B cell (primary cell): ENCODE results near the gene SSR3. TPM values are rescaled to one million over a fixed set of nuclear protein-coding genes. Genes with fewer than 3 reads are reported as not detected.

Experiments
- ATAC-seq: fragments of 200-7000 bp; cut with Tn5 transposase; one replicate; pipeline ENCODE4 v1.10.0; 2021; ENCODE audit warnings: low read depth, mild to moderate bottlenecking, moderate number of reproducible peaks, moderate library complexity
- CTCF ChIA-PET: fragments of 350-600 bp; sonication (Branson Sonifier 250); formaldehyde crosslinking; loops from one replicate; lab custom pipeline; 2021; ENCODE audit warnings: antibody characterized with exemption, inconsistent platforms; lab: Charles Lee
- POLR2A ChIA-PET: fragments of 350-600 bp; sonication (Branson Sonifier 250); formaldehyde crosslinking; loops from one replicate; lab custom pipeline; 2021; ENCODE audit warnings: antibody characterized with exemption; lab: Charles Lee
- DNase-seq: peaks from one replicate; pipeline ENCODE4 v3.0.0; 2013
- H2AFZ ChIP-seq: 2 replicates; pipeline ENCODE4 v1.6.1; 2012; ENCODE audit warnings: mild to moderate bottlenecking, low read depth, low read length; ENCODE audit not compliant: insufficient read depth, poor library complexity, severe bottlenecking
- H3K27ac ChIP-seq, 2 donors: 1 replicate in 1 of 2; 2 replicates in 1 of 2; pipeline ENCODE4 v1.5.1; 2012 to 2013; ENCODE audit warnings: low read length in 2 of 2, mild to moderate bottlenecking in 2 of 2, moderate library complexity in 1 of 2
- H3K27me3 ChIP-seq, 4 experiments: fragments of 200-600 bp in 1 of 4; sonication (generic) in 1 of 4; replicated peaks in 1 of 4; 1 replicate in 2 of 4; 2 replicates in 2 of 4; pipeline versions ENCODE4 v1.6.1 to v1.7.0; 2013 to 2016; ENCODE audit warnings: low read length in 3 of 4, mild to moderate bottlenecking in 2 of 4, mixed read lengths in 1 of 4, moderate library complexity in 1 of 4; ENCODE audit not compliant: insufficient read depth in 4 of 4, control insufficient read depth in 3 of 4; ENCODE audit errors: control extremely low read depth in 1 of 4
- H3K36me3 ChIP-seq, 2 experiments: replicated peaks in 1 of 2; 1 replicate in 1 of 2; 2 replicates in 1 of 2; pipeline versions ENCODE4 v1.6.1 to v1.7.1; 2013; ENCODE audit warnings: low read length in 1 of 2; ENCODE audit not compliant: insufficient read depth in 2 of 2, control insufficient read depth in 1 of 2; ENCODE audit errors: control extremely low read depth in 1 of 2, extremely low read depth in 1 of 2
- H3K4me1 ChIP-seq, 2 donors: fragments of 200-600 bp in 1 of 2; sonication (generic) in 1 of 2; 1 replicate in 1 of 2; 2 replicates in 1 of 2; pipeline versions ENCODE4 v1.5.1 to v1.6.1; 2013 to 2017; ENCODE audit warnings: low read length in 2 of 2; ENCODE audit not compliant: control insufficient read depth in 2 of 2, insufficient read depth in 2 of 2
- H3K4me2 ChIP-seq: replicated peaks from 2 replicates; pipeline ENCODE3; 2012; ENCODE audit warnings: mild to moderate bottlenecking, low read depth, low read length; ENCODE audit not compliant: poor library complexity, severe bottlenecking
- H3K4me3 ChIP-seq, 5 experiments: fragments of 200-600 bp in 1 of 5; sonication (generic) in 1 of 5; 1 replicate in 3 of 5; 2 replicates in 2 of 5; pipeline versions ENCODE4 v1.5.1 to v1.7.0; 2011 to 2016; ENCODE audit warnings: low read length in 4 of 5, mild to moderate bottlenecking in 4 of 5, low read depth in 2 of 5, control low read depth in 1 of 5, moderate library complexity in 1 of 5; ENCODE audit not compliant: insufficient read depth in 1 of 5; ENCODE audit errors: control extremely low read depth in 1 of 5, extremely low read depth in 1 of 5
- H3K79me2 ChIP-seq: fragments of 200-600 bp; sonication (generic); one replicate; pipeline ENCODE4 v1.6.0; 2016; ENCODE audit warnings: low read length; ENCODE audit not compliant: control insufficient read depth, insufficient read depth
- H3K9ac ChIP-seq: fragments of 200-600 bp; sonication (generic); 2 replicates; pipeline ENCODE4 v1.6.1; 2017; ENCODE audit warnings: mild to moderate bottlenecking, low read length, moderate library complexity
- H3K9me3 ChIP-seq, 3 donors: one replicate each; pipeline versions ENCODE4 v1.6.1 to v1.7.1; 2013; ENCODE audit warnings: low read length in 2 of 3; ENCODE audit not compliant: control insufficient read depth in 2 of 3, insufficient read depth in 1 of 3; ENCODE audit errors: control extremely low read depth in 1 of 3
- H4K20me1 ChIP-seq: 2 replicates; pipeline ENCODE4 v1.6.0; 2012; ENCODE audit warnings: mild to moderate bottlenecking, low read length; ENCODE audit not compliant: insufficient read depth, control insufficient read depth, poor library complexity, severe bottlenecking
- H3K27ac Mint-ChIP-seq: one replicate; pipeline ENCODE4 v1.8.0; 2021; ENCODE audit warnings: mixed read lengths
- H3K27me3 Mint-ChIP-seq: one replicate; pipeline ENCODE4 v1.8.0; 2021; ENCODE audit warnings: mixed read lengths
- H3K4me1 Mint-ChIP-seq: one replicate; pipeline ENCODE4 v1.8.0; 2021; ENCODE audit warnings: mixed read lengths
- H3K4me3 Mint-ChIP-seq: one replicate; pipeline ENCODE4 v1.8.0; 2021; ENCODE audit warnings: mixed read lengths
- H3K9me3 Mint-ChIP-seq: one replicate; pipeline ENCODE4 v1.8.0; 2022; ENCODE audit warnings: mixed read lengths; ENCODE audit not compliant: insufficient read depth
- CTCF ChIP-seq: fragments of 200-600 bp; IDR thresholded peaks from one replicate; pipeline ENCODE4 v1.8.0; 2022; ENCODE audit warnings: antibody characterized with exemption, mild to moderate bottlenecking
- EZH2 ChIP-seq: IDR thresholded peaks from 2 replicates; pipeline ENCODE4 v1.6.1; 2012; ENCODE audit warnings: borderline replicate concordance, low read depth, mild to moderate bottlenecking, moderate library complexity, low read length; ENCODE audit not compliant: insufficient read depth, poor library complexity, severe bottlenecking
- WGBS: methylation state at CpG from one replicate; pipeline ENCODE4 v1.1.5; 2013; ENCODE audit warnings: missing lambda C conversion rate; ENCODE audit not compliant: insufficient coverage; 5-methylcytosine and 5-hydroxymethylcytosine counted together
- intact Hi-C: fragments of 100-400 bp; cut with micrococcal nuclease; formaldehyde crosslinking; loops from one replicate; pipeline ENCODE4 v1.10.0; 2022
- polyA plus RNA-seq: library from polyadenylated mRNA; depleted of rRNA; stranded (reverse); fragments of >200 nt; gene quantifications from 2 replicates; pipeline ENCODE4 v1.2.3, GENCODE V29; 2012
- total RNA-seq, 2 donors: library from RNA; stranded (reverse); fragments of 120-200 nt in 1 of 2; gene quantifications; 1 replicate in 1 of 2; 2 replicates in 1 of 2; pipeline versions ENCODE4 v1.2.3 to v1.2.4, GENCODE V29; 2013 to 2022

The SSR3 gene
- total and polyA plus RNA-seq, 2 donors (not counting 1 experiment from before 2014, with no cell fraction given), result 17.5 to 69.2 TPM

DNA sequence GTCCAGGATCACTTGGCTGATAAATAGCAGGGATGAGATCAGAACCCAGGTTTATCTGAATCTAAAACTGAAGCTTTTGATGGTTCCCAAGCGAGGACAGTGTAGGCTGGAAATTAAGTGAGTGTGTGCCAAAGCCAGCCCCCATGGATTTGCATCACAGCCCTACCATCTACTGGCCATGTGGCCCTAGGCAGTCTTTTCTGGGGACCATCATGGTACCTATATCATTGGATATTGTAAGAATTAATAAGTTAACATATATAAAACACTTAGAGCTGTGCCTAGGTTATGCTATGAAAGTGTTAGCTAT, 32.8 kb upstream of the SSR3 start:
- Histone ChIP-seq H3K4me3 (no peak overlapping the region), H3K4me2 (no peak overlapping the region), H3K27ac (no peak overlapping the region), H3K36me3 (no peaks in the 10 kb centered on the region), H3K79me2 (no peaks in the 10 kb centered on the region), H3K4me1 (no peaks in the 10 kb centered on the region), H2AFZ (no peak overlapping the region), H3K9ac (no peak overlapping the region), H3K9me3 (no peaks in the 10 kb centered on the region), H3K27me3 (no peaks in the 10 kb centered on the region), H4K20me1 (no peaks in the 10 kb centered on the region)
- ATAC-seq, result no peak
- Mint-ChIP-seq H3K9me3 (no peaks in the 10 kb centered on the region), H3K27ac (no peak overlapping the region), H3K4me3 (no peak overlapping the region), H3K4me1 (peaks cover 8% of the 10 kb centered on the region), H3K27me3 (no peaks in the 10 kb centered on the region)
- DNase-seq, result no peak
- intact Hi-C loops, result no loop called here
- no CpG with 5 or more reads among the region's 1 CpG for WGBS
- ChIA-PET CTCF (no interaction called here), POLR2A (interaction anchor here (0.7 kb wide), 1 partner anchor 704 kb away, joined by 3 read pairs; no protein-coding TSS in a partner anchor)
- TF ChIP-seq EZH2 (no peak), CTCF (no peak)

GRCh38 chr3:156586905-156587759, 32.2 kb upstream of the SSR3 start:
- ATAC-seq (no peak), DNase-seq (no peak)
- POLR2A ChIA-PET, result no interaction called here
- Mint-ChIP-seq H3K4me1 (peaks cover 8% of the 10 kb centered on the region), H3K9me3 (no peaks in the 10 kb centered on the region), H3K4me3 (no peak overlapping the region), H3K27me3 (no peaks in the 10 kb centered on the region), H3K27ac (no peak overlapping the region)
- Histone ChIP-seq H3K4me1 (no peaks in the 10 kb centered on the region), H3K79me2 (no peaks in the 10 kb centered on the region), H3K9me3 (no peaks in the 10 kb centered on the region), H3K36me3 (no peaks in the 10 kb centered on the region), H2AFZ (no peak overlapping the region), H3K4me2 (no peak overlapping the region), H3K27ac (no peak overlapping the region), H3K27me3 (peaks cover 0 to 2% (median 0%) of the 10 kb centered on the region in 4 experiments), H4K20me1 (no peaks in the 10 kb centered on the region), H3K4me3 (no peak overlapping the region), H3K9ac (no peak overlapping the region)
- TF ChIP-seq CTCF (no peak), EZH2 (no peak)
- no CpG with 5 or more reads among the region's 5 CpGs for WGBS
- intact Hi-C loops, result no loop called here
- CTCF ChIA-PET, result no interaction called here
